Activated T-helper 17 cell treated with anti-CD3 and anti-CD28 coated beads, Interleukin-2, amount 50 U/mL, for 72 hours (primary cell): ENCODE measurements around the gene PARP8. TPM values are rescaled to one million over a fixed set of nuclear protein-coding genes. Genes with fewer than 3 reads are reported as not detected.

Source experiments
- ATAC-seq: fragments of 150-1000 bp; cut with Tn5 transposase; replicated peaks from 2 replicates; pipeline ENCODE4 v1.10.0; 2021; ENCODE audit warnings: mild to moderate bottlenecking, moderate library complexity
- H3K27ac Mint-ChIP-seq: one replicate; pipeline ENCODE4 v1.8.0; 2022; ENCODE audit warnings: mixed read lengths
- H3K27me3 Mint-ChIP-seq: one replicate; pipeline ENCODE4 v1.8.0; 2022; ENCODE audit warnings: mixed read lengths
- H3K36me3 Mint-ChIP-seq: one replicate; pipeline ENCODE4 v1.8.0; 2022; ENCODE audit warnings: low read depth, mild to moderate bottlenecking, mixed read lengths
- H3K4me1 Mint-ChIP-seq: one replicate; pipeline ENCODE4 v1.8.0; 2022; ENCODE audit warnings: mixed read lengths
- H3K4me3 Mint-ChIP-seq: one replicate; pipeline ENCODE4 v1.8.0; 2022; ENCODE audit warnings: mild to moderate bottlenecking, mixed read lengths
- H3K9me3 Mint-ChIP-seq: one replicate; pipeline ENCODE4 v1.8.0; 2022; ENCODE audit warnings: mixed read lengths
- total RNA-seq, 2 donors: library from RNA; stranded (reverse); gene quantifications; one replicate each; pipeline ENCODE4 v1.2.3, GENCODE V29; 2022

The PARP8 gene
- total RNA-seq, 2 donors from 2014 or later = 32.4 to 57.2 TPM

DNA sequence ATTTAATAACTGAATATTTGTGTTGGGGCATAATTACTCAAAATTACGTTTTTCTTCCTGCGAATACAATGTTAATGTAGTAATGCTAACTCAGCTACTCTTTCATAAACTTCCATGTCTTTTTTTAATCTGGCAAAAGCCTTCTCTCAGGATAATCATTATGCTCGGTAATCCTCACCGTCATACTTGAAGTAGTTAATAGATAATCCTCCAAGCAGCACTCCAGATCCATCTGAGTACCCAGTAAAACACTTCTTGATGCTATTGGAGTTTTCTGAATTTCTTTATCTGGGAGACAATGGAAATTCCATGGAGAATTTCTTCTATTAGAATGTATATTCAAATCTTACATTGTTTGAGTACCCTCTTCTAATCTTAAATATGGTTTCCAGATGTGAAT is 34.3 kb downstream of the PARP8 start:
- H3K4me1 Mint-ChIP-seq = peaks cover 47% of the 10 kb centered on the region
- H3K4me3 Mint-ChIP-seq = peak overlapping the region; percentile 68
- peak overlapping the region; percentile 93 for H3K27ac Mint-ChIP-seq
- H3K36me3 Mint-ChIP-seq = peaks cover 6% of the 10 kb centered on the region
- ATAC-seq = no peak
- no peaks in the 10 kb centered on the region for H3K27me3 Mint-ChIP-seq
- H3K9me3 Mint-ChIP-seq = no peaks in the 10 kb centered on the region

DNA sequence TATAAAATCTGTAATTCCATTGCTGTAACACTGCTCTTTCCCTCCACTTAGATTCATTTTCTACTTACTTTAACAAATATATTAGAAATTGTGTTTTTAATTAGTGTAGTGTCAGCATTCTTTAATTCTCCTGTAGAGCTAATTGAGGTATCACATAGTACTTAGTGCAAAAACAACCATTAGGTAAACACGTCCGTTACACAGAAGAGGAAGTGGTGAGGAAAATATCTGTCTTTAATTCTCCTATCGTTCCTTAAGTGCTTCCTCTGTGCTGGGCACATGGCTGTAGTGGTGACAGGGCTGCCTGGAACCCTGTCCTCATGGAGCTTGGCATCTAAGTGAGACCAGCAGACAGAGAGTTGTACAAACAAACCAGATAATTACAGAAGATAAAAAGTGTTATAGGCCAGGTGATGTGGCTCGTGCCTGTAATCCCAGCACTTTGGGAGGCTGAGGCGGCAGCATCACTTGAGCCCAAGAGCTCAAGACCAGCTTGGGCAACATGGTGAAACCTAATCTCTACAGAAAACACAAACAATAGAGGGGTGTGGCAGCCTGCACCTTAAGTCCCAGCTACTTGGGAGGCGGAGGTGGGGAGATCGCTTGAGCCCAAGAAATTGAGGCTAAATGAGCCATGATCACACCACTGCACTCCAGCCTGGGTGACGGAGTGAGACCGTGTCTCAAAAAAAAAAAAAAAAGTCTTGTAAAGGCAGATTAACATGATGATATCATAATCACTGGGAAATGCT is 36.4 kb downstream of the PARP8 start:
- peak overlapping the region; percentile 94 for H3K27ac Mint-ChIP-seq

DNA sequence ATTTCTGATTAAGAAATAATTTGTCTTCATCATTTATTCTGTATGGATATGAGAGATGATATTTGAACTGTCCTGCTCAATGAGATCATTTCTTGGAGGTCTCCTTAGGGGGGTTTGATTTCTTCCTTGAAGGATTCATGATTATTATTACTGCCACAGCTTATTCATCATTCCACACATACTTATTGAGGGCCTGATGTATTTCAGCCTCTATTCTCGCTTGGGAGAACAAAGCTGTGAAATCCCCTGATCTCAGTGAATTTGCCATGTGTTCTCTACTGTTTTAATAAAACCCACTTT is 36.9 kb downstream of the PARP8 start:
- Mint-ChIP-seq H3K9me3 (no peaks in the 10 kb centered on the region), H3K4me1 (peaks cover 40% of the 10 kb centered on the region), H3K4me3 (peak overlapping the region; percentile 77), H3K36me3 (no peaks in the 10 kb centered on the region), H3K27me3 (no peaks in the 10 kb centered on the region), H3K27ac (peak overlapping the region; percentile 94)
- no peak for ATAC-seq

More for the DNA sequence above, 36.4 kb downstream of the PARP8 start:
- peak overlapping the region; percentile 77 for H3K4me3 Mint-ChIP-seq
- H3K36me3 Mint-ChIP-seq = peaks cover 3% of the 10 kb centered on the region
- no peaks in the 10 kb centered on the region for H3K27me3 Mint-ChIP-seq
- peak; percentile 25 for ATAC-seq
- H3K4me1 Mint-ChIP-seq = peaks cover 43% of the 10 kb centered on the region
- H3K9me3 Mint-ChIP-seq = no peaks in the 10 kb centered on the region

DNA sequence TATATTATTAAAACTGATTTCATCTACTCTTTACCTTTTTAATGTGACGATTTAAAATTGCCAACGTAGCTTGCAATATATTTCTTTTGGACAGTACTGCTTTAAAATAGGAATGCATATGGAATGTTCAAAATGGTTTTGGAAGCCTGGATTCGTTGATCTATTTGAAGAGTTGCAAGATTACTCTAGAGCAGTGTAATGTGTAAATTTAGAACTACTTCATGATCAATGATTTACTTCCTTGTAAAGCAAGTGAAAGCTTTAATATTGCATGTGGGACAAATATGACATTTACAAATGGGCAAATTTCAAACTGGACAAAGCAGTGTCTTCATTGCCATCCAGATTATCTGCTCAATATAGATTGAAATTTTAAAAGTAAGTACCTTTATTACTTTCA is 38.3 kb downstream of the PARP8 start:
- ATAC-seq = no peak
- Mint-ChIP-seq H3K27ac (peak overlapping the region; percentile 40), H3K9me3 (no peaks in the 10 kb centered on the region), H3K4me1 (peaks cover 40% of the 10 kb centered on the region), H3K27me3 (no peaks in the 10 kb centered on the region), H3K4me3 (peak overlapping the region; percentile 77), H3K36me3 (no peaks in the 10 kb centered on the region)

DNA sequence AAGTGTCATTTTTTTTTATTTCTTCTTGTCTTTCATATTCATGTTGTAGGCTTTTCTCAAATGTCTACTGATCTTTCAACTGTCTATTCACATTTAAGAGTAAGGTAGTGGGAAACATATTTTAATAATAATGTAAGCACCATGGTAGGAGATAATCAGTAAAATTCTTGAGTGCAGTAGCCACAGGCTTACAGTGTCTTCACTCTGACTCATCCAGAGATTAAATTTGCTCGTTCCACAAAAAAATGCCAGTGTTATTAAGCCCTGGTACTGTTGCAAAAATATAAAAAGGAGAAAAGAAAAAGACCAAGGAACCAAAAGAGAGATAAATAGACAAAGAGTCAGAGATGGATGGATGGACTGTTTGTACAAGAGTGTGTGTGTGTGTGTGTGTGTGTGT is 43.0 kb downstream of the PARP8 start:
- Mint-ChIP-seq H3K4me1 (peaks cover 40% of the 10 kb centered on the region), H3K27me3 (no peaks in the 10 kb centered on the region)

DNA sequence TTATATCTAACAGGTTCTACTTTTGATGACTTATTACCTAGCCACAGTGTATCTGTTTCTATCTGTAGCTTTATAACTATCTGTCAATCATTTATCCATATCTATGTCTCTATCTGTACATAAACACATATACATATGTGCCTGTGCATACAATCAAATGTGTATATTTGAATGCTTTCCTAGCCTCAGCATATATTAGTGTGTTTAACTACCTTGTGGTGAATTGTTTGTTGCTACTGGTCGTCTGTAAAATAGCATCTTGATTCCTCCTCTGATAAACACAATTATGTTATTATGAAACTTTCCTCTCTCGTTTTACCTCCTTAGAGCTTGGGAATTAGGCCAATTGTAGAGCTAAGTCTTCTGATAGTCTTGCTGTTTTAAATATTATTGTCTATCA is 44.4 kb downstream of the PARP8 start:
- H3K4me1 Mint-ChIP-seq = peaks cover 47% of the 10 kb centered on the region
- peak; percentile 8 for ATAC-seq

More for the DNA sequence above, 43.0 kb downstream of the PARP8 start:
- peak overlapping the region; percentile 46 for H3K27ac Mint-ChIP-seq
- H3K9me3 Mint-ChIP-seq = no peaks in the 10 kb centered on the region
- peak overlapping the region; percentile 80 for H3K4me3 Mint-ChIP-seq
- no peaks in the 10 kb centered on the region for H3K36me3 Mint-ChIP-seq
- ATAC-seq = peak; percentile 23

DNA sequence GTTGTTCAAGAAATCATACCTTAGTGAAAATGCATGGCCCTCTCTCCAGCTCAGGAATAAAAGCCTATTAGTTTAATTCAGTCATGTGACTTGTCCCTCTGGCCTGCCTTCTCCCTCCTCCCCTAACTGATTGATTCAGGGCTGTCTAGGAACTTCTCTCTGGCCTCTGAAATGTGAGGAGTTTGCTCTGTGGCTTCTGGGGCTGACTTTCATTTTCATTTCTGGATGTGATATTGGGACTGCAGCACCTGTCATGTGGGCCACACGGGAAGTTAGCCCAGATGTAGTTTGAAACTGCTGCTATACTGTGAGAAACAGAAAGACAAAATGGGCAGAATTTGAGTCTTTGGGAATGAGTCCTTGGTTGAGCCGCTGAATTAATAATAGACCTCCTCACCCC is 44.8 kb downstream of the PARP8 start:
- Mint-ChIP-seq H3K27ac (peak overlapping the region; percentile 86), H3K27me3 (no peaks in the 10 kb centered on the region), H3K4me3 (peak overlapping the region; percentile 80), H3K36me3 (no peaks in the 10 kb centered on the region), H3K9me3 (no peaks in the 10 kb centered on the region), H3K4me1 (peaks cover 51% of the 10 kb centered on the region)
- peak; percentile 95 for ATAC-seq

More for the DNA sequence above, 44.4 kb downstream of the PARP8 start:
- peak overlapping the region; percentile 86 for H3K27ac Mint-ChIP-seq
- no peaks in the 10 kb centered on the region for H3K27me3 Mint-ChIP-seq
- H3K9me3 Mint-ChIP-seq = no peaks in the 10 kb centered on the region
- peak overlapping the region; percentile 80 for H3K4me3 Mint-ChIP-seq
- H3K36me3 Mint-ChIP-seq = no peaks in the 10 kb centered on the region

DNA sequence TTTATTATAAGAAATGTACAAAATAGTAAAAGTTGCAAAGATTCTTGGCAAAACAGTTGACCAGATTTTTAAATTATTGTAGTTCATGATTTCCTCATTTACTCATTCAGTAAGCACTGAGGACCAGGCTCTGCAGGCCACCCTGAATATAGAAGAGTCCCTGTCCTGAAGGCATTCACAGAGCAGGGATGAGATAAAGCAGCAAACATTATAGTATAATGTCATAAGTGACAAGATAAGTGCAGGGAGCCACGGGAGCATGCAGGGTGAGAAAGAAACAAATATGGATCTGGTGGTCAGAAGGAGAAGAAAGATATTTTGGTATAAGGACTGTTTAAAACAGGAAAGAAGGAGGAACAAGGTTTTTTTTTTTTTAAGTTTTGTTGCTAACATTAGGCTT is 46.0 kb downstream of the PARP8 start:
- peak overlapping the region; percentile 49 for H3K27ac Mint-ChIP-seq
- ATAC-seq = no peak
- no peaks in the 10 kb centered on the region for H3K36me3 Mint-ChIP-seq
- H3K9me3 Mint-ChIP-seq = no peaks in the 10 kb centered on the region
- H3K4me3 Mint-ChIP-seq = peak overlapping the region; percentile 80
- no peaks in the 10 kb centered on the region for H3K27me3 Mint-ChIP-seq
- peaks cover 57% of the 10 kb centered on the region for H3K4me1 Mint-ChIP-seq

DNA sequence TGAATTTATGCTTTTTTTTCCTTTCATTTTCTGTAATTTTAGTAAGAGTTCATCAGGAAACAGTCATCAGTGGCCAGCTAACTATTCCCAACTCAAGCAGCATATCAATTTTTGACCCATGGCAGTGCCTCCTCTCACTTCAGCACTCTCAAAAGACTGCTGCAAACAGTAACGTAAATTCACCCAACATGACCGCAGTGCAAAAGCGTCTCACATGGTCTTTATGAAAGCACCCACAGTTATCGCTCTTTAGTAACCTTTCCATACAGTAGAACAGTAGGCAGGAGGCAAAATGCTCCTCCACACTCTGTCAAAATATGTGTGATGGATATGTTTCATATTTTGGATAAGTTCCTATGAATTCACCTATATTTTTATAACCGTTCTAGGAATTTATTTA is 48.6 kb downstream of the PARP8 start:
- no peak for ATAC-seq
- Mint-ChIP-seq H3K27me3 (no peaks in the 10 kb centered on the region), H3K9me3 (no peaks in the 10 kb centered on the region), H3K27ac (peak overlapping the region; percentile 18), H3K4me3 (peak overlapping the region; percentile 28), H3K4me1 (peaks cover 62% of the 10 kb centered on the region), H3K36me3 (peaks cover 1% of the 10 kb centered on the region)

DNA sequence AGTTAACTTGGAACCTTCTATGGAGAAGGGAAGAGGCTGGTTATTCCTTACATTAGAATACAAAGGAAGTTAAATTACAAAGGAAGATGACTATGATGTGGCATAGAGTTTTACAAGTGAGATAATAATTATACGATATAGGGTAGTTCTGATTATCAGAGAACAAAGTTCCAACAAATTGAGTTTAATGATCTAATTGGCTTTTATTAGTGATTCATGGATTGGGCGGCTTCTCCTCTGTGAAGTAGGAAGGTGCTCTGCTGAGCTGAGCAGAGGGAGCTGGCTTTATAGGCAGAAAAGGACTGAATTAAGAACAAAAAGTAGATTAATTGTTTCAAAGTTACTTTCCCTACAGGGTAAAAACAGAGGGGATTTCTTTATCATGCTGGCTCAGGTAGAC is 49.7 kb downstream of the PARP8 start:
- Mint-ChIP-seq H3K9me3 (no peaks in the 10 kb centered on the region), H3K27me3 (no peaks in the 10 kb centered on the region), H3K4me1 (peaks cover 66% of the 10 kb centered on the region), H3K4me3 (peak overlapping the region; percentile 25), H3K36me3 (peaks cover 8% of the 10 kb centered on the region), H3K27ac (no peak overlapping the region)
- no peak for ATAC-seq

DNA sequence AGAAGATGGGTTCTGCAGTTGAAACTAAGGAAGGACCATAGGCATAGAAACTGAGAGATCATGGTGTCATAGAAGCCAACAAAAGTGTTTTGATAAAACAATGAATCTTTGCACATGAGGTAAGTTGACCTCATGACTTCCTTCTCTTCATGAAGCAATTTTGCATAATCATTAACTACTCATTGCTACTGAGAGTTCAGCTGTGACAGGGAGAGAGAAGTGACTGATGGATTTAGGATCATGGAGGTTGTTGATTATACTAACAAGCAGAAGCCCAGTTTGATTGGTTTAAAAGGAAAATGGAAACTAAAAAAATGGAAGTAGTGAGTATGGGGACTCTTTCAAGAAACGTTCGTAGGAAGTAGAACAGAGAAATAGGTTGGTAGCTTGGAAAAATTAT is 51.2 kb downstream of the PARP8 start:
- peak overlapping the region; percentile 16 for H3K4me3 Mint-ChIP-seq
- H3K27ac Mint-ChIP-seq = peak overlapping the region; percentile 9
- H3K4me1 Mint-ChIP-seq = peaks cover 63% of the 10 kb centered on the region
- H3K36me3 Mint-ChIP-seq = peaks cover 12% of the 10 kb centered on the region
- H3K27me3 Mint-ChIP-seq = no peaks in the 10 kb centered on the region
- no peaks in the 10 kb centered on the region for H3K9me3 Mint-ChIP-seq
- ATAC-seq = peak; percentile 82

DNA sequence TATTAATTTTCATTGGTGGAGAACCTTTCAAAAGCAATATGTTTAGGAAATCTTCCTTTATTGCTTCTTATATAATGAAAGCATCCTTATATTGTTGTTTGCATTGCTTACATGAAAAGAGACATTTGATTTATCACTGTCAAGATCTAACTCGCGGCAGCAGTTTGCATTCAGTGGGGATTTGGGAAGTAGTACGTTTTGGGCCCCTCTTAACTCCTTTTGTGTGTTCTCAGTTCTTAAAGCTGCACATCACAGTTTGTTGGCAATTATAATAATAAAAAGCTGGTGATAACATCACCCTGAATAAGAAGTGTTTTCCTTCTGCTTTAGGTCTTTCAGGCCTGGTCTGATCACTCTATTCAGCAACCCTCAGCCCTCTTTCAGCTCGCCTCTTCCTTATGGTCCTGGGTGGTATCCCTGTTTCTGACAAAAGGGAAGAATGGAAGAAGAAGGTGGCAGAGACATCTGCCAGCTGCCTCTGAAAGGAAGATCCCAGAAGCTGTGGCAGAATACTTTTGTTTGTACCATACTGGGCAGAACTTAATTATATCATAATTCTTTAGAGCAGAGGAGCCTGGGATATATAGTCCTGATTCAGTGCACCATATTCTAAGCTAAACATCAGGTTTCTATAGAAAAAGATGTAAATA is 53.7 kb downstream of the PARP8 start:
- ATAC-seq = no peak
- peak overlapping the region; percentile 34 for H3K27ac Mint-ChIP-seq
- H3K27me3 Mint-ChIP-seq = no peaks in the 10 kb centered on the region
- H3K4me3 Mint-ChIP-seq = peak overlapping the region; percentile 28
- peaks cover 55% of the 10 kb centered on the region for H3K4me1 Mint-ChIP-seq
- no peaks in the 10 kb centered on the region for H3K9me3 Mint-ChIP-seq
- H3K36me3 Mint-ChIP-seq = peaks cover 12% of the 10 kb centered on the region

DNA sequence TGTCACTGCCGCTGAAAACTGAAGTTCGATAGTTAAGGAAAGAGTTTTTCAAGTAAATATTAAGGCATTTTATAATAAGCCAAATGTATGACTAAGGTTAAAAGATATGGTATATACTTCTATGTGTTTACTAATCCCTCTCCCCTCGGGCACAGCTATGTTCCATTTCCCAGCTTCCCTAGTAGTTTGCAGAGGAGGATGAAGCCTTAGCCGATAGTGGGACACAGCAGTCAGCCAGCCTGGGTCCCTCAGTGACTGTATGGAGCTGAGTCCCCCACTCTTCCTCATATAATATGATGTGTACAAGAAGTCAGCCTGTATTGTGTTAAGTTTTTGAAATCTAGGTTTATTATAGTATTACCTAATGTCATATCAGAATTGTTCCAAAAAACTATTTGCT is 55.8 kb downstream of the PARP8 start:
- peaks cover 54% of the 10 kb centered on the region for H3K4me1 Mint-ChIP-seq
- no peak for ATAC-seq
- H3K4me3 Mint-ChIP-seq = no peak overlapping the region
- H3K9me3 Mint-ChIP-seq = no peaks in the 10 kb centered on the region
- H3K27ac Mint-ChIP-seq = peak overlapping the region; percentile 20
- no peaks in the 10 kb centered on the region for H3K27me3 Mint-ChIP-seq
- peaks cover 12% of the 10 kb centered on the region for H3K36me3 Mint-ChIP-seq

DNA sequence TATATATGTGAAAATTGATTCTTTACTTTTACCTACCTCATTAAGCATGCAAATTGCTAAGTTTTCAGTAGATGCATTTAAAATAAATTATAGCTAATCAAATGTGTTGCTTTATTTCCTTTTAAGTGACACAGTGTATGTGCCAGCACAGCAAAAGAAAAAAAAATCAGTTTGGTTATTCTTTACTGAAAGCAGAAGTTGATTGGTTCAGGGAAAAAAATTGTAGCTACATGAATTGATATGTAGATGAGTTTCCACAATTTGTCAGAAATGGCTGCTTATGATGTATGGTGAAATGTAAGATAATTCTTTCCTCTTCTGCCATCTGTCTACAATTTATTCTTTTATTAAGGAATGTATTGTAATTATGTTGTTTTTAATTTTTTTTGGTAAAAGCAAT is 57.8 kb downstream of the PARP8 start:
- no peak for ATAC-seq
- Mint-ChIP-seq H3K27ac (no peak overlapping the region), H3K27me3 (no peaks in the 10 kb centered on the region), H3K9me3 (no peaks in the 10 kb centered on the region), H3K36me3 (peaks cover 12% of the 10 kb centered on the region), H3K4me1 (peaks cover 41% of the 10 kb centered on the region), H3K4me3 (no peak overlapping the region)

DNA sequence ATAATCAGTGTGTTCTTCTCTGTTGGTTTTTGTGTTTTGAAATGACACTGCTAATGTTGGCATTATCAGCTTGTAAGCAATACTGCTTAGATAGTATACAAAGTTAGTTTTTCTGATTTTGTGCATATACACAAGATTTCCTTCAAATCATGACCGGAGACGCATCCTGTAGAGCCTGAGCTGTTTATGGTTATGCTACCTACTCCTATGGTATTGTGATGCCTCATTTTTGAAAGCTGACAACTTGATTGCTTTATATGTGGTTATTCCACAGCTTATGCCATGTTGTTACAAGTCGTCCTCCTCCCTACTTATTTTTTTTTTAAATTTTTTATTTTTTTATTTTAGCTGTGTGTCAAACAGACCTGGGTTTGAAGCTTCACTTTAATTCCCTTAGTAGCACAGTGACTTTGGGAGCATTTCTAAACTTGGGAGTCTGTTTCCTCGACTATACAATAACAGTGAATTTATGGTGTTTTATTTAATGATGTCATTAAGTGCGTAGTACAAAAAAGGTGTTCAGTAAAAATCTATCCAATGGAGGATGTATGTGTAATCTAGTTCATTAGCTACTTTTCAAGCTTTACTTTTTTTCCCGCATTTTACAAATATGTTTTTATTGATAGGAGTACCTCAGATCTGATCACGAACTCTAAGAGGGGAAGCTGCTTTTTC is 59.5 kb downstream of the PARP8 start:
- H3K4me1 Mint-ChIP-seq = peaks cover 33% of the 10 kb centered on the region

More for the DNA sequence above, 59.5 kb downstream of the PARP8 start:
- peak overlapping the region; percentile 87 for H3K27ac Mint-ChIP-seq
- peaks cover 6% of the 10 kb centered on the region for H3K36me3 Mint-ChIP-seq
- H3K4me3 Mint-ChIP-seq = peak overlapping the region; percentile 73
- no peaks in the 10 kb centered on the region for H3K9me3 Mint-ChIP-seq
- no peak for ATAC-seq
- H3K27me3 Mint-ChIP-seq = no peaks in the 10 kb centered on the region
